ENCODE measurements around the gene NBEA.
"Not testable (repeated sequence)": the region's sequence is repeated elsewhere in the genome, so short reads cannot be mapped to it uniquely, and the experiment has no call there.

Gene NBEA

GRCh38 chr13:35005051-35005450 is 63.0 kb downstream of the NBEA start:
- Histone ChIP-seq H3K9me3 (ENCODE audit: control insufficient read depth, low read length) (no peaks in the 10 kb centered on the region), H3K4me1 (ENCODE audit: control insufficient read depth, insufficient read depth, low read length, poor library complexity, severe bottlenecking) (no peaks in the 10 kb centered on the region), H3K27ac (ENCODE audit: low read depth, low read length, severe bottlenecking) (no peak overlapping the region), H3K4me3 (ENCODE audit: extremely low read depth, insufficient read depth, low read length, poor library complexity, severe bottlenecking) (no peak overlapping the region), H3K36me3 (ENCODE audit: control insufficient read depth, insufficient read depth, low read length) (no peaks in the 10 kb centered on the region)
- WGBS, 2 experiments (ENCODE audit: insufficient coverage in 2 of 2) = 80% methylated on average over 1 of the region's 2 CpGs; no CpG with 5 or more reads in 1 of the 2 experiments

- Histone ChIP-seq H3K9me3 (ENCODE audit: control insufficient read depth, low read length) (no peaks in the 10 kb centered on the region), H3K27ac (ENCODE audit: low read depth, low read length, severe bottlenecking) (no peak overlapping the region), H3K4me1 (ENCODE audit: control insufficient read depth, insufficient read depth, low read length, poor library complexity, severe bottlenecking) (no peaks in the 10 kb centered on the region), H3K36me3 (ENCODE audit: control insufficient read depth, insufficient read depth, low read length) (no peaks in the 10 kb centered on the region), H3K4me3 (ENCODE audit: extremely low read depth, insufficient read depth, low read length, poor library complexity, severe bottlenecking) (no peak overlapping the region)
- WGBS, 2 experiments (ENCODE audit: insufficient coverage in 2 of 2) = 76 to 95% methylated on average over 3 of the region's 7 CpGs
Observed at GRCh38 chr13:35014606-35015213, 72.6 kb downstream of the NBEA start.

GRCh38 chr13:35016362-35017112 is 74.5 kb downstream of the NBEA start:
- no peaks in the 10 kb centered on the region for H3K9me3 ChIP-seq (ENCODE audit: control insufficient read depth, low read length)
- H3K36me3 ChIP-seq (ENCODE audit: control insufficient read depth, insufficient read depth, low read length) = no peaks in the 10 kb centered on the region
- no peaks in the 10 kb centered on the region for H3K4me1 ChIP-seq (ENCODE audit: control insufficient read depth, insufficient read depth, low read length, poor library complexity, severe bottlenecking)
- H3K27ac ChIP-seq (ENCODE audit: low read depth, low read length, severe bottlenecking) = peak overlapping the region; percentile 33
- no peak overlapping the region for H3K4me3 ChIP-seq (ENCODE audit: extremely low read depth, insufficient read depth, low read length, poor library complexity, severe bottlenecking)
- WGBS, 2 experiments (ENCODE audit: insufficient coverage in 2 of 2) = 69 to 79% methylated on average over 2 to 3 of the region's 5 CpGs

GRCh38 chr13:35025314-35025713 is 83.2 kb downstream of the NBEA start:
- Histone ChIP-seq H3K27ac (ENCODE audit: low read depth, low read length, severe bottlenecking) (no peak overlapping the region), H3K36me3 (ENCODE audit: control insufficient read depth, insufficient read depth, low read length) (no peaks in the 10 kb centered on the region), H3K9me3 (ENCODE audit: control insufficient read depth, low read length) (no peaks in the 10 kb centered on the region), H3K4me1 (ENCODE audit: control insufficient read depth, insufficient read depth, low read length, poor library complexity, severe bottlenecking) (no peaks in the 10 kb centered on the region), H3K4me3 (ENCODE audit: extremely low read depth, insufficient read depth, low read length, poor library complexity, severe bottlenecking) (no peak overlapping the region)
- WGBS, 2 experiments (ENCODE audit: insufficient coverage in 2 of 2) = no CpG with 5 or more reads among the region's 2 CpGs

GRCh38 chr13:35028338-35028867 is 86.3 kb downstream of the NBEA start:
- 83% methylated on average over 1 of the region's 1 CpG; no CpG with 5 or more reads in 1 of the 2 experiments for WGBS, 2 experiments (ENCODE audit: insufficient coverage in 2 of 2)
- Histone ChIP-seq H3K36me3 (ENCODE audit: control insufficient read depth, insufficient read depth, low read length) (no peaks in the 10 kb centered on the region), H3K4me3 (ENCODE audit: extremely low read depth, insufficient read depth, low read length, poor library complexity, severe bottlenecking) (no peak overlapping the region), H3K9me3 (ENCODE audit: control insufficient read depth, low read length) (peaks cover 7% of the 10 kb centered on the region), H3K4me1 (ENCODE audit: control insufficient read depth, insufficient read depth, low read length, poor library complexity, severe bottlenecking) (no peaks in the 10 kb centered on the region), H3K27ac (ENCODE audit: low read depth, low read length, severe bottlenecking) (no peak overlapping the region)

- no peaks in the 10 kb centered on the region for H3K36me3 ChIP-seq (ENCODE audit: control insufficient read depth, insufficient read depth, low read length)
- 93% methylated on average over 2 of the region's 3 CpGs; no CpG with 5 or more reads in 1 of the 2 experiments for WGBS, 2 experiments (ENCODE audit: insufficient coverage in 2 of 2)
- no peaks in the 10 kb centered on the region for H3K9me3 ChIP-seq (ENCODE audit: control insufficient read depth, low read length)
- no peak overlapping the region for H3K4me3 ChIP-seq (ENCODE audit: extremely low read depth, insufficient read depth, low read length, poor library complexity, severe bottlenecking)
- H3K4me1 ChIP-seq (ENCODE audit: control insufficient read depth, insufficient read depth, low read length, poor library complexity, severe bottlenecking) = no peaks in the 10 kb centered on the region
- H3K27ac ChIP-seq (ENCODE audit: low read depth, low read length, severe bottlenecking) = no peak overlapping the region
Observed at GRCh38 chr13:35039012-35039411, 96.9 kb downstream of the NBEA start.

GRCh38 chr13:35046587-35046986 is 104.5 kb downstream of the NBEA start:
- Histone ChIP-seq H3K9me3 (ENCODE audit: control insufficient read depth, low read length) (no peaks in the 10 kb centered on the region), H3K4me3 (ENCODE audit: extremely low read depth, insufficient read depth, low read length, poor library complexity, severe bottlenecking) (no peak overlapping the region), H3K4me1 (ENCODE audit: control insufficient read depth, insufficient read depth, low read length, poor library complexity, severe bottlenecking) (no peaks in the 10 kb centered on the region), H3K27ac (ENCODE audit: low read depth, low read length, severe bottlenecking) (no peak overlapping the region), H3K36me3 (ENCODE audit: control insufficient read depth, insufficient read depth, low read length) (no peaks in the 10 kb centered on the region)
- no CpG with 5 or more reads among the region's 2 CpGs for WGBS, 2 experiments (ENCODE audit: insufficient coverage in 2 of 2)

GRCh38 chr13:35055705-35056104 is 113.6 kb downstream of the NBEA start:
- Histone ChIP-seq H3K36me3 (ENCODE audit: control insufficient read depth, insufficient read depth, low read length) (no peaks in the 10 kb centered on the region), H3K9me3 (ENCODE audit: control insufficient read depth, low read length) (no peaks in the 10 kb centered on the region), H3K4me1 (ENCODE audit: control insufficient read depth, insufficient read depth, low read length, poor library complexity, severe bottlenecking) (no peaks in the 10 kb centered on the region), H3K27ac (ENCODE audit: low read depth, low read length, severe bottlenecking) (no peak overlapping the region), H3K4me3 (ENCODE audit: extremely low read depth, insufficient read depth, low read length, poor library complexity, severe bottlenecking) (no peak overlapping the region)
- no CpG with 5 or more reads among the region's 5 CpGs for WGBS, 2 experiments (ENCODE audit: insufficient coverage in 2 of 2)

- Histone ChIP-seq H3K9me3 (ENCODE audit: control insufficient read depth, low read length) (no peaks in the 10 kb centered on the region), H3K4me1 (ENCODE audit: control insufficient read depth, insufficient read depth, low read length, poor library complexity, severe bottlenecking) (no peaks in the 10 kb centered on the region), H3K4me3 (ENCODE audit: extremely low read depth, insufficient read depth, low read length, poor library complexity, severe bottlenecking) (no peak overlapping the region), H3K36me3 (ENCODE audit: control insufficient read depth, insufficient read depth, low read length) (no peaks in the 10 kb centered on the region), H3K27ac (ENCODE audit: low read depth, low read length, severe bottlenecking) (no peak overlapping the region)
- 83% methylated on average over 1 of the region's 6 CpGs; no CpG with 5 or more reads in 1 of the 2 experiments for WGBS, 2 experiments (ENCODE audit: insufficient coverage in 2 of 2)
Observed at GRCh38 chr13:35057858-35058257, 115.8 kb downstream of the NBEA start.

- WGBS, 2 experiments (ENCODE audit: insufficient coverage in 2 of 2) = 100% methylated on average over 1 of the region's 3 CpGs; no CpG with 5 or more reads in 1 of the 2 experiments
- not testable (repeated sequence) for H3K36me3 ChIP-seq (ENCODE audit: control insufficient read depth, insufficient read depth, low read length); H3K4me1 ChIP-seq (ENCODE audit: control insufficient read depth, insufficient read depth, low read length, poor library complexity, severe bottlenecking); H3K4me3 ChIP-seq (ENCODE audit: extremely low read depth, insufficient read depth, low read length, poor library complexity, severe bottlenecking); H3K9me3 ChIP-seq (ENCODE audit: control insufficient read depth, low read length); H3K27ac ChIP-seq (ENCODE audit: low read depth, low read length, severe bottlenecking)
Observed at GRCh38 chr13:35058585-35058984, 116.5 kb downstream of the NBEA start.

- Histone ChIP-seq H3K36me3 (ENCODE audit: control insufficient read depth, insufficient read depth, low read length) (no peaks in the 10 kb centered on the region), H3K27ac (ENCODE audit: low read depth, low read length, severe bottlenecking) (no peak overlapping the region), H3K9me3 (ENCODE audit: control insufficient read depth, low read length) (no peaks in the 10 kb centered on the region), H3K4me3 (ENCODE audit: extremely low read depth, insufficient read depth, low read length, poor library complexity, severe bottlenecking) (no peak overlapping the region), H3K4me1 (ENCODE audit: control insufficient read depth, insufficient read depth, low read length, poor library complexity, severe bottlenecking) (no peaks in the 10 kb centered on the region)
- no CpG with 5 or more reads among the region's 2 CpGs for WGBS, 2 experiments (ENCODE audit: insufficient coverage in 2 of 2)
Observed at GRCh38 chr13:35086667-35087066, 144.6 kb downstream of the NBEA start.
